ENCODE results near the gene RAB3GAP2. TPM values are rescaled to one million over a fixed set of nuclear protein-coding genes. Genes with fewer than 3 reads are reported as not detected.
"Not testable (repeated sequence)": the region's sequence is repeated elsewhere in the genome, so short reads cannot be mapped to it uniquely, and the experiment has no call there.

RAB3GAP2 gene
- total RNA-seq, 1 experiment from 2014 or later, result 26.3 TPM

GRCh38 chr1:220290140-220290761 lies 18.0 kb upstream of the RAB3GAP2 start:
- no peak for DNase-seq (ENCODE audit: low read depth)

- no peak for DNase-seq (ENCODE audit: low read depth)
Observed at GRCh38 chr1:220287129-220287528, 14.9 kb upstream of the RAB3GAP2 start.

DNA sequence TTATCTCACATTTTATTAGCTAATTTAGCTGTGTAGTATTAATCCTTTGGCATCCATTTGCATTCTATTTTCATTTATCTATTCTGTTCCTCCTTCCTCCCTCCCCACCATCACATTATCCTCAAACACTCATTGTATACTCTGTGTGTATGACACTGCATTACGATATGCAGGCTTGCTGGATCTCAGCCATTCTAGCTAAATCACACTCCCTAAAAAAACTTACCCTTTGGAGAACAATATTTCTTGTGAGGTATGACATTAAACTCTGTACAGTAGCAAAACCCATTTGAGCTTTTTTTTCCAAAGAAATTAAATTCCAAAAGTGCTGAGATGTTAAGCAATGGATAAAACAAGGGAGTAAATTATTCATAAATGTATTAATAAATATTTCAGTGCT lies 11.4 kb upstream of the RAB3GAP2 start:
- DNase-seq (ENCODE audit: low read depth), result no peak

DNA sequence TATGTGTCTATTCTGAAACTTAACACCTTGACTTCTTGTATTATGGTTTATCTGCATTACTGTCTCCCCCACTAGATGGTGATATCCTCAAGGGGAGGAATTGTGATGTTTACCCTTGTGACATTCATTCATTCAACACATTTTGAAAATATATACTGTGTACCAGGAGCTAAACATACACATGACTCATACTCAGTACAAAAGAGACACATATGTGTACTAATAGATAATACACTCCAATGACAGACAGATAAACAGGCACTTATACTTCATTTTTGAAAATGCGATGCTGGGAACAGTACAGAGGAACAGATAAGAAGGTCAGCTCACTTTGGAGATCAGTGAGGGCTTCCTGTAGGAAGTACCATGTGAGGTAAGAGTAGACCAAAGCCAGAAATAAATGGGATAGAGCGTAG lies 8.9 kb upstream of the RAB3GAP2 start:
- DNase-seq (ENCODE audit: low read depth), result peak; percentile 15

GRCh38 chr1:220280249-220280648 lies 8.0 kb upstream of the RAB3GAP2 start:
- no peak for DNase-seq (ENCODE audit: low read depth)

DNA sequence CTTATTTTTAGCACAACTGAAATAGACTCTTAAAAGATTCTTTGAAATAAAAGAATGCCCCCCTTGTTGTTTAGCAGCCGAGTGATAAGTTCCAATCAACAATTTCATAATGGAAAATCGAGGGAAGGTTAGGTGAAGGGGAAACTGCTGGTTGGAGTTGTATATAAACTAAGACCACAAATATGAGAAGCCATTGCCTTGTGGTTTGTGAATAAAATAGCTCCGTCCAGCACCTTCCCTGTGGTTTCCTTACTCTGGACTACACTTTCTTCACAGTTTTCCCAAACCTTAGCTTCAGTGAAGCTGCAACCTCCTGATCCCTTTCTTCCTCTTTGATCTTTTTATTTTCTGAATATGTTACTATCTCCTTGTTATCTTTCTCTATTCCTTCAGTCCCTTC lies 6.7 kb upstream of the RAB3GAP2 start:
- DNase-seq (ENCODE audit: low read depth), result peak; percentile 12

- no peak for DNase-seq (ENCODE audit: low read depth)
Observed at GRCh38 chr1:220275430-220275829, 3.2 kb upstream of the RAB3GAP2 start.

DNA sequence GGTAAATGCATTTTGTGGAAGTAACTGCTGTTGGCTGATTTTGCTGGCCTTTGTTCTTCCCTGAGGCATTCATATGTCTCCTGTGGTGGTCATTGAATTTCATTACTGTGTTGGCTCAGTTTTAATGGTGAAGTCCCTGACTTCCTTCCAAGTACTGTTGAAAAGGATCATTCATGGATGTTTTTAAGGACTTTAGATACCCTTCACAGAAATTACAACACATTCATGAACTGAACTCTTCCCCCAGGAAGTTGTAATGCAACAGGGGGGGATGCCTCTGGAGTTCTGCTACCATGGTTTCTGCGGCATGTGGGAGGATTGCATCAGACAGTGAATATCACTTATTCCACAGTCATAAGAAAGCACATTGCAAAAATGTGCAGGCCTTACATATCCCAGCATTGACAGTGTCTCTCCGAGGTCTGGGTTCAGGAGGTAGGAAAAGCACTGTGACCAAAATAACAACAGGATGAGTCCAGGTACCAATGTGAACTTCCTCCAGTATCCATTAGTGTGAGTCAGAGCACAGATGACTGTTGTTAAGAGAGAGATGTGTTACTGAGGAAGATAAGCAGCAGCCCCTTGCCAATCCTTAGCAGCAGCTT lies 2.1 kb upstream of the RAB3GAP2 start:
- DNase-seq (ENCODE audit: low read depth), result no peak

GRCh38 chr1:220272841-220273090 lies 513 bp upstream of the RAB3GAP2 start:
- no peak for DNase-seq (ENCODE audit: low read depth)

- peak; percentile 30 for DNase-seq (ENCODE audit: low read depth)
Observed at GRCh38 chr1:220271706-220272046, 577 bp downstream of the RAB3GAP2 start.

GRCh38 chr1:220269036-220269435 lies 3.2 kb downstream of the RAB3GAP2 start:
- no peak for DNase-seq (ENCODE audit: low read depth)

DNA sequence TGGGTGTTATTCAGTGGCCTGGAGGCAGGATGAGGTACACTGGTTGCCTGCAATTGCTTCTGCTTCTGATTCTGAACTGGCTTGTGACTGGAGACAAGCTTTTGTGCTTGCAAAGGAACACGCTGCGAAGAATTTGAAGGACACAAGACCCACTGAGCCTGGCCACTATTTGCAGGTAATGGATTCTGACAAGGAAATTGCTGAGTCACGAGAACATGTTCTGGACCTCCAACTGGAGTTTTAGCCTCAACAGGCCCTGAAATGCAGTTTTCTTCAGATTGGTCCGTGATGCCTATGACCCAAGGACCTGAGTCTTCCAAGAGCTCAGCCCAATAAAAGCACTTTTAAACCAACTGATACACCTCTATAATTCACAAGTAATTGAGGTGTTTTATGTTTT lies 4.6 kb downstream of the RAB3GAP2 start:
- DNase-seq (ENCODE audit: low read depth), result no peak

GRCh38 chr1:220260228-220260627 lies 12.0 kb downstream of the RAB3GAP2 start:
- DNase-seq (ENCODE audit: low read depth), result not testable (repeated sequence)

DNA sequence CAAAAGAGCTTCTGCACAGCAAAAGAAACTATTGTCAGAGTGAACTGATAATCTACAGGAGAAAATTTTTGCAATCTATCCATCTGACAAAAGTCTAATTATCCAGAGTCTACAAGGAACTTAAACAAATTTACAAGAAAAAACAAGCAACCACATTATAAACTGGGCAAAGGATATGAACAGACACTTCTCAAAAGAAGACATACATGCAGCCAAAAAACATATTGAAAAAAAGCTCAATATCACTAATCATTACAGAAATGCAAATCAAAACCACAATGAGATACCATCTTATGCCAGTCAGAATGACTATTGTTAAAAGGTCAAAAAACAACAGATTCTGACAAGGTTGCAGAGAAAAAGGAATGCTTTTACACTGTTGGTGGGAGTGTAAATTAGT lies 12.5 kb downstream of the RAB3GAP2 start:
- not testable (repeated sequence) for DNase-seq (ENCODE audit: low read depth)

- DNase-seq (ENCODE audit: low read depth), result not testable (repeated sequence)
Observed at GRCh38 chr1:220256194-220256593, 16.1 kb downstream of the RAB3GAP2 start.

DNA sequence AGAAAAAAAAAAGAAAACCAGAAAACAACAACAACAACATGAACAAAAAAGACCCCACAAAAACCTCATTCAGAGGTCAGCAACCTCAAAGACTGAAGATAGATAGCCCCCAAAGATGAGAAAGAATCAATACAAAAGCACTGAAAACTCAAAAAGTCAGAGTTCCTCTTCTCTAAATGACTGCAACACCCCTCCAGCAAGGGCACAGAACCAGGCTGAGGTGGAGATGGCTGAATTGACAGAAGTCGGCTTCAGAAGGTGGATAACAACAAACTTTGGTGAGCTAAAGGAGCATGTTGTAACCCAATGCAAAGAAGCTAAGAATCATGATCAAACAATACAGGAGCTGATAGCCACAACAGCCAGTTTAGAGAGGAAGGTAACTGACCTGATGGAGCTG lies 17.0 kb downstream of the RAB3GAP2 start:
- DNase-seq (ENCODE audit: low read depth), result no peak

DNA sequence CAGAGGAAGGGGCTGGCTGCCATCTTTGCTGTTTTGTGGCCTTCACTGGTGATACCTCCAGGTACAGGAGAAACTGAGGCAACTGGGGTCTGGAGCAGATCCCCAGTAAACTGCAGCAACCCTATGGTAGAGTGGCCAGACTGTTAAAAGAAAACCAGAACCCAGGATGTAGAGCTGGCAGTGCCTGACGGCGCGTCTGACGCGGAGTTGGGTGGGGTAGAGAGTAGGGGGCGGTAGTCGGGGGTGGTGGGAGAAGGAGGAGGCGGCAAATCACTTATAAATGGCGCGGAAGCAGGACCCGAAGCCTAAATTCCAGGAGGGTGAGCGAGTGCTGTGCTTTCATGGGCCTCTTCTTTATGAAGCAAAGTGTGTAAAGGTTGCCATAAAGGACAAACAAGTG lies 19.0 kb downstream of the RAB3GAP2 start:
- DNase-seq (ENCODE audit: low read depth), result not testable (repeated sequence)

DNA sequence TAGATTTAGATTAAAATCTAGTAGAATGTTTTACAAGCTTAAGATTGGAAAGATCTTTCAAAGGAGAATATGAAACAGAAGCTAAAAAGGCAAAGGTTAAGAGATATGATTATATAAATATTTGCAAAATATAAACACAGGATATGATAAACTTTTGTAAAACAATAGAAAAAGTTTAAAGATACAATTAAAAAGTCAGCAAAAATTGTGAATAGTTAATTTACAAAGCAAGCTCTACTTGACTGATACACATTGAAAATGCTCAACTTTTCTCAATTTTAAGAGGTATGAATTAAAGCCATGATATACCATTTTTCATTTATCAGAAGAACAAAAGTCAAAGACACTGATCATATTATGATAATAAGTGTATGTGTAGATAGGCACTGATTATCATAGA lies 21.0 kb downstream of the RAB3GAP2 start:
- DNase-seq (ENCODE audit: low read depth), result no peak

GRCh38 chr1:220250681-220251080 lies 21.6 kb downstream of the RAB3GAP2 start:
- DNase-seq (ENCODE audit: low read depth), result no peak

DNA sequence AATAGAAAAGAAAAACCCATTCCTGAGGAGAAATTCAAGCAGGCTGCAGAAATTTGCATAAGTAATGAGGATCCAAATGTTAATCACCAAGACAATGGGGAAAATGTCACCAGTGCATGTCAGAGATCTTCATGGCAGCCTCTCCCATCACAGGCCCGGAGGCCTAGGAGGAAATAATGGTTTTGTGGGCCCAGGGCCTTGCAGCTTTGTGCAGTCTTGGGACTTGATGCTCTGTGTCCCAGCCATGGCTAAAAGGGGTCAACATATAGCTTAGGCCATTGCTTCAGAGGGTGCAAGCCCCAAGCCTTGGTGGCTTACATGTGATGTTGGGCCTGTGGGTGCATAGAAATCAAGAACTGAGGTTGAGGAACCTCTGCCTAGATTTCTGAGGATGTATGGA lies 22.7 kb downstream of the RAB3GAP2 start:
- DNase-seq (ENCODE audit: low read depth), result no peak

DNA sequence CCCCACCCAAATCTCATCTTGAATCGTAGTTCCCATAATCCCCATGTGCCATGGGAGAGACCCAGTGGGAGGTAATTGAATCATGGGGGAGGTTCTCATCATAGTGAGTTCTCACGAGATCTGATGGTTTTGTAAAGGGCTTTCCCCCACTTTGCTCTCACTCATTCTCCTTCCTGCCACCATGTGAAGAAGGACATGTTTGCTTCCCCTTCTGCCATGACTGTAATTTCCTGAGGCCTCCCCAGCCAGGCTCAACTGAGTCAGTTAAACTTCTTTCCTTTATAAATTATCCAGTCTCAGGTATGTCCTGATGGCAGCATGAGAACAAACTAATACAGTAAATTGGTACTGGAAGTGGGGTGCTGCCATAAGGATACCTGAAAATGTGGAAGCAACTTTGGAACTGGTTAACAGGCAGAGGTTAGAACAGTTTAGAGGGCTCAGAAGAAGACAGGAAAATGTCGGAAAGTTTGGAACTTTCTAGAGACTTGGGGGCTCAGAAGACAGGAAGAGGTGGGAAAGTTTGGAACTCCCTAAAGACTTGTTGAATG lies 23.5 kb downstream of the RAB3GAP2 start:
- not testable (repeated sequence) for DNase-seq (ENCODE audit: low read depth)

GRCh38 chr1:220245900-220246299 lies 26.4 kb downstream of the RAB3GAP2 start:
- DNase-seq (ENCODE audit: low read depth), result not testable (repeated sequence)

- no peak for DNase-seq (ENCODE audit: low read depth)
Observed at GRCh38 chr1:220243947-220244346, 28.3 kb downstream of the RAB3GAP2 start.

DNA sequence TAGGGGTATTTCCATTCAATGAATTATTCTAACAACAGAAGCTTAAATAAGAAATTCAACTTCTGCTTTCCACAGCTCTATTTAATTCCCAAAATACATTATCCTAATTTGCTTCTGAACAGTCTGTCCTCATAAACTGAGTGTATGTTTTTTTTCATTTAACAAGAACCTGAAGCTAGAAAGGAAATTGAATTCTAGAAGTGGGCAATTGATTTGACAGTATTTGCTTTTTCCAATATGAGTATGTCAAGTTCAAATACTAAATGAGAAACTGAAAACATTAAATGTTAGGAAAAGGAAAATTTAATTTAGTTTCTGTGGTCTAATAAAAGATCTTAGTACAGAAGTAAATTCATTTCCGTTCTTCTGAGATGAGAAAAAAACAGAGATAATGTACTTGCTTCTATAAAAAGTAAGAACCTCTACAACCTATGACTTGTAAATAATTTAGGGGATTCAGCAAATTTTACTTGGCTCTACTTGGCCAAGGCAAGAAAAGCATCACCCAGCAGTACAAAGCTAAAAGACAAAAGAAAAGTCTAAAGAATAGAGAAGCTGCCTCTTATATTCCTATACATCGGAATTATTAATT lies 31.1 kb downstream of the RAB3GAP2 start:
- no peak for DNase-seq (ENCODE audit: low read depth)

All from Daoy (cell line).